Mammary epithelial cell (primary cell): Measurements from ENCODE around the gene IRS2.

ENCODE experiments used
- EZH2 ChIP-seq: IDR thresholded peaks from 2 replicates; pipeline ENCODE4 v1.6.1; 2012; ENCODE audit warnings: low read length, inconsistent platforms, borderline replicate concordance
- TF ChIP-seq, protein P1 (sequence below), 2 donors: IDR thresholded peaks in 1 of 2; conservative IDR thresholded peaks in 1 of 2; 2 replicates each; pipeline ENCODE4 v1.5.1; 2011 to 2012; ENCODE audit warnings: inconsistent platforms in 2 of 2, low read length in 2 of 2, mild to moderate bottlenecking in 2 of 2, control low read depth in 1 of 2, low read depth in 1 of 2; ENCODE audit not compliant: insufficient read depth in 1 of 2; ENCODE audit errors: extremely low read depth in 1 of 2

DNA sequence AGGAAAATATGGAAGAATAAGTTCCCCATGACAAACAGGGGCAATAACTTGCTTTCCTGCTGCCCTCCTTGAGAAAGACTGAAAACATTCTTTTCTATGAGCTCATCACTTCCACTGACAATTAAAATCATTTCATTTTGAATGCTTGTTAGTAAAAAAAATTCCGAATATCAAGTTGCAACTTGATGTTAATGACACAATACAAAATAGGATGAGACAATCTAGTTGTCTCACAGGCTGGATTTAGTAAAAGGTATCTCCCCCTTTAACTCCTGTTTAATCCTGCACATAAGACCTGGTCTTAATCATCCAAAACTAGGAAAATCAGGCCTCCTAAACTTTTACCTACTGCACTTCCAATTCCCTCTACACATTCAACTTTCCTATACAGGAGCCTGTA lies 24.7 kb downstream of the IRS2 start:
- TF ChIP-seq, protein P1, sequence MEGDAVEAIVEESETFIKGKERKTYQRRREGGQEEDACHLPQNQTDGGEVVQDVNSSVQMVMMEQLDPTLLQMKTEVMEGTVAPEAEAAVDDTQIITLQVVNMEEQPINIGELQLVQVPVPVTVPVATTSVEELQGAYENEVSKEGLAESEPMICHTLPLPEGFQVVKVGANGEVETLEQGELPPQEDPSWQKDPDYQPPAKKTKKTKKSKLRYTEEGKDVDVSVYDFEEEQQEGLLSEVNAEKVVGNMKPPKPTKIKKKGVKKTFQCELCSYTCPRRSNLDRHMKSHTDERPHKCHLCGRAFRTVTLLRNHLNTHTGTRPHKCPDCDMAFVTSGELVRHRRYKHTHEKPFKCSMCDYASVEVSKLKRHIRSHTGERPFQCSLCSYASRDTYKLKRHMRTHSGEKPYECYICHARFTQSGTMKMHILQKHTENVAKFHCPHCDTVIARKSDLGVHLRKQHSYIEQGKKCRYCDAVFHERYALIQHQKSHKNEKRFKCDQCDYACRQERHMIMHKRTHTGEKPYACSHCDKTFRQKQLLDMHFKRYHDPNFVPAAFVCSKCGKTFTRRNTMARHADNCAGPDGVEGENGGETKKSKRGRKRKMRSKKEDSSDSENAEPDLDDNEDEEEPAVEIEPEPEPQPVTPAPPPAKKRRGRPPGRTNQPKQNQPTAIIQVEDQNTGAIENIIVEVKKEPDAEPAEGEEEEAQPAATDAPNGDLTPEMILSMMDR (conservative IDR thresholded peaks at IDR 0.05 in 1 of 2, IDR thresholded peaks at IDR 0.05 in 1 of 2; ENCODE audit: extremely low read depth in 1 of 2, insufficient read depth in 1 of 2, low read depth in 1 of 2, low read length in 2 of 2), result no peak
- no peak for TF ChIP-seq EZH2
